Ishikawa (cell line): ENCODE measurements around the gene ABR.

ENCODE experiments used
- CEBPB ChIP-seq: IDR thresholded peaks from 2 replicates; pipeline ENCODE4 v1.6.1; 2012
- CREB1 ChIP-seq: IDR thresholded peaks from 2 replicates; pipeline ENCODE4 v1.6.1; 2012; ENCODE audit warnings: low read depth
- EGR1 ChIP-seq: IDR thresholded peaks from 2 replicates; pipeline ENCODE4 v1.6.1; 2012
- EP300 ChIP-seq: IDR thresholded peaks from 2 replicates; pipeline ENCODE4 v1.6.1; 2012; ENCODE audit warnings: borderline replicate concordance
- FOXM1 ChIP-seq: IDR thresholded peaks from 2 replicates; pipeline ENCODE4 v1.6.1; 2012; ENCODE audit warnings: low read depth, borderline replicate concordance
- NFIC ChIP-seq: IDR thresholded peaks from 2 replicates; pipeline ENCODE4 v1.6.1; 2012
- RAD21 ChIP-seq: IDR thresholded peaks from 2 replicates; pipeline ENCODE4 v1.6.1; 2012; ENCODE audit warnings: low read depth
- TAF1 ChIP-seq: IDR thresholded peaks from 2 replicates; pipeline ENCODE4 v1.6.1; 2012; ENCODE audit warnings: low read depth, mild to moderate bottlenecking
- TCF12 ChIP-seq: IDR thresholded peaks from 2 replicates; pipeline ENCODE4 v1.6.1; 2012; ENCODE audit warnings: low read depth
- TEAD4 ChIP-seq: IDR thresholded peaks from 2 replicates; pipeline ENCODE4 v1.6.1; 2012
- YY1 ChIP-seq: IDR thresholded peaks from 2 replicates; pipeline ENCODE4 v1.6.1; 2012; ENCODE audit warnings: low read depth
- ZBTB7A ChIP-seq: IDR thresholded peaks from 2 replicates; pipeline ENCODE4 v1.6.1; 2012; ENCODE audit warnings: low read depth
- TF ChIP-seq, protein P1 (sequence below): IDR thresholded peaks from 2 replicates; pipeline ENCODE4 v1.6.1; 2012
- TF ChIP-seq, protein P2 (sequence below): IDR thresholded peaks from 2 replicates; pipeline ENCODE4 v1.6.1; 2012; ENCODE audit warnings: low read depth, mild to moderate bottlenecking
- TF ChIP-seq, protein P3 (sequence below): IDR thresholded peaks from 2 replicates; pipeline ENCODE4 v1.6.1; 2012

Gene ABR

DNA sequence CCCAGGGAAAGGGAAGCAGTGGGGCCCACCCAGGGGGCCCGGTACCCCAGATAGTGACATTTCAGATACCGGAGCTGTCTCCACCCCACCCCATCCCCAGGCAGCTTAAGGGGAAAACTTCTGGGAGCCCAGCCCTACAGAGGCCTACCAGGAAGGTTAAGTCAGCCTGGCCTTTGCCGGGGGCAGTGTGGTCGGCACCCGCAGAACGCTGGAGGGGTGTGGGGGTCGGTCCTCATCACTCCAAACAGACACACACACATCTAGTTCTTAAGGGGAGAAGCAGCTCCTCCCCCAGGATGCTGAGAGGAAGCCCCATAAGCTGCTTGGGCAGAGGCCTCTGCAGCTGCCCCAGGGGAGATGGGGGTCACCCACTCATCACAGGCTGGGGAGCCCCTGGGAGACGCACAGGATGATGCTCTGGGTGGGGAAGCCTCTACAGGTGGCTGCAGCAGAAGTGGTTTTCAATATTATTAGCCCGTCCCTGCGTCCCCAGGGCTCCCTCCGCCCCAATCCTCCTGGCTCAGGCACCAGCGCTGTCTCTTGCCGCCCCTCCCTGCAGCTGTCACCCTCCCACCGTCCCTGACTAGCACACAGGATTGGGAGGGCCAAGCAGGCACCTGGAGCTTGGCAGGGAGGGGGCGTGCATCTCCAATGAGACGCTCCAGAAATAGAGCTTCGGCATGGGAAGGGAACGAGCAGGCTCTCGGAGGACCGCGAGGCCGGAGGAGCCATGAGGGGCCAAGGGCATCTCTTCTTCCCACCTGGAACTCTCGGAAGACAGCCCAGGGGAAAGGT is 1.4 kb upstream of the ABR start:
- TF ChIP-seq NFIC (no peak), TCF12 (no peak), CREB1 (no peak), YY1 (no peak), FOXM1 (no peak), TEAD4 (no peak), CEBPB (no peak), EP300 (no peak), EGR1 (no peak), TAF1 (no peak), ZBTB7A (no peak), RAD21 (no peak)
- TF ChIP-seq, protein P1, sequence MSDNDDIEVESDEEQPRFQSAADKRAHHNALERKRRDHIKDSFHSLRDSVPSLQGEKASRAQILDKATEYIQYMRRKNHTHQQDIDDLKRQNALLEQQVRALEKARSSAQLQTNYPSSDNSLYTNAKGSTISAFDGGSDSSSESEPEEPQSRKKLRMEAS: no peak
- TF ChIP-seq, protein P2, sequence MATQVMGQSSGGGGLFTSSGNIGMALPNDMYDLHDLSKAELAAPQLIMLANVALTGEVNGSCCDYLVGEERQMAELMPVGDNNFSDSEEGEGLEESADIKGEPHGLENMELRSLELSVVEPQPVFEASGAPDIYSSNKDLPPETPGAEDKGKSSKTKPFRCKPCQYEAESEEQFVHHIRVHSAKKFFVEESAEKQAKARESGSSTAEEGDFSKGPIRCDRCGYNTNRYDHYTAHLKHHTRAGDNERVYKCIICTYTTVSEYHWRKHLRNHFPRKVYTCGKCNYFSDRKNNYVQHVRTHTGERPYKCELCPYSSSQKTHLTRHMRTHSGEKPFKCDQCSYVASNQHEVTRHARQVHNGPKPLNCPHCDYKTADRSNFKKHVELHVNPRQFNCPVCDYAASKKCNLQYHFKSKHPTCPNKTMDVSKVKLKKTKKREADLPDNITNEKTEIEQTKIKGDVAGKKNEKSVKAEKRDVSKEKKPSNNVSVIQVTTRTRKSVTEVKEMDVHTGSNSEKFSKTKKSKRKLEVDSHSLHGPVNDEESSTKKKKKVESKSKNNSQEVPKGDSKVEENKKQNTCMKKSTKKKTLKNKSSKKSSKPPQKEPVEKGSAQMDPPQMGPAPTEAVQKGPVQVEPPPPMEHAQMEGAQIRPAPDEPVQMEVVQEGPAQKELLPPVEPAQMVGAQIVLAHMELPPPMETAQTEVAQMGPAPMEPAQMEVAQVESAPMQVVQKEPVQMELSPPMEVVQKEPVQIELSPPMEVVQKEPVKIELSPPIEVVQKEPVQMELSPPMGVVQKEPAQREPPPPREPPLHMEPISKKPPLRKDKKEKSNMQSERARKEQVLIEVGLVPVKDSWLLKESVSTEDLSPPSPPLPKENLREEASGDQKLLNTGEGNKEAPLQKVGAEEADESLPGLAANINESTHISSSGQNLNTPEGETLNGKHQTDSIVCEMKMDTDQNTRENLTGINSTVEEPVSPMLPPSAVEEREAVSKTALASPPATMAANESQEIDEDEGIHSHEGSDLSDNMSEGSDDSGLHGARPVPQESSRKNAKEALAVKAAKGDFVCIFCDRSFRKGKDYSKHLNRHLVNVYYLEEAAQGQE: no peak
- TF ChIP-seq, protein P3, sequence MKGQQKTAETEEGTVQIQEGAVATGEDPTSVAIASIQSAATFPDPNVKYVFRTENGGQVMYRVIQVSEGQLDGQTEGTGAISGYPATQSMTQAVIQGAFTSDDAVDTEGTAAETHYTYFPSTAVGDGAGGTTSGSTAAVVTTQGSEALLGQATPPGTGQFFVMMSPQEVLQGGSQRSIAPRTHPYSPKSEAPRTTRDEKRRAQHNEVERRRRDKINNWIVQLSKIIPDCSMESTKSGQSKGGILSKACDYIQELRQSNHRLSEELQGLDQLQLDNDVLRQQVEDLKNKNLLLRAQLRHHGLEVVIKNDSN: no peak

DNA sequence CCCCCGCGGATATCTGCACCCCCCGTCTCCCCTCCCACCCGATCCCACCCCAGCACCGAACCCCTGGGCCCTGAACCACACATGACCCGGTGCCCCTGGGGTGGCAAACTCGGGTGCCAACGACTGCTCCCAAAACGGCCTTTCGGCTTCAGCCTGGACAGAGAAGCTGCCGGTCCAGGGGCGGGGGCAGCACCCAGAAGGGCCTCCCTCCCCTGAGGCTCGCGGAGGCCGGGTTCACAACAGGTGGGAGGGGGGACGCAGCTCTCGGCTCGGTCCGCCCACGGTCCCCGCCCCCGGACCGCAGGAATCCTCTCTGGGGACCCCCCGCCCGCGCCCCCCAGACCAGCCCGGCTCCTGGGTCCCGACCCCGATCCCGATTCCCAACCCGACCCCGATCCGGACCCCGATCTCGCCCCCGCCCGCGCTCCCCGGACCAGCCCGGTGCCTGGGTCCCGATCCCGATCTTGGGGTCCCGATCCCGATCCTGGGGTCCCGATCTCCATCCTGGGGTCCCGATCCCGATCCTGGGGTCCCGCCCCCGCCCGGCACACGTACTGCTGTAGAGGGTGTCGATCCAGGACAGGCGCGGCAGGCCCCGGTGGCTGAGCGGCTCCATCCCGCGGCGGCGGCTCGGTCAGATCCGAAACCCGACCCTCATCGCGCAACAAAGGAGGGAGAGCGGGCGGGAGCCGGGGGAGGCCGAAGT is 516 bp downstream of the ABR start:
- TF ChIP-seq, protein P2: no peak
- TF ChIP-seq TEAD4 (no peak), ZBTB7A (peak; percentile 45), RAD21 (no peak)
- TF ChIP-seq, protein P1: 0 out of 2 replicates have a peak, but pooled peaks have one; percentile 13

DNA sequence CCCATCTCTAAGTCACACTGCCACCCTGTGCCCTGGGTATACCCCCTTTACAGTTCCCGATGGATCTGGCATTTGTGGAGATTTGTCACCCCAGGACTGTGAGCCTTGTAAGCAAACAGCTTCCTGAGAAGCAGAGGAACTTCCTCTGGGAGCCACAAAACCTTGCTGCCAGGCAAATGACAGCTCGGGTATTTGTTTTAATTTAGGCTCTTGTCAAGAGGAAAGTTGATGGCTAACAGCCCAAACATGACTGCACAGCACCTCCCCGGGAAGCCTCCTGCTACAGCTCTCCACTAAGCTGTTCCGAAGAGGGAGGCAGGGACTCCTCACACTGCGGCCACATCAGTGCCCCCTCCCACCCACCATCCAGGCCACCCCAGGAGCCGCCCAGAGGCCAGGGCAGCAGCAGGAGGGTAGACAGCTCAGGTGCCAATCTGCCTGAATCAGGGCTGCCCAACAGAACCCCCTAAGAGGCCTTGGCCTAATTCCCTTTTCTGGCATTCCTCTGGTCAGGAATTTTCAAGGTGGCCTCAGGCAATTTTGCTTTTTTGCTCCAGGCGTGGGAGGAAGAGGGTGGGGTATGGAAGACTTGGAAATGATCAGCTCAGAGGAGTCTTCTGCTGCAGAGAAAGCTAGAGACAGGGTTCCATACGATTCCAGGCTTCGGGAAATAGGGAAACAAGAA is 2.6 kb downstream of the ABR start:
- TF ChIP-seq YY1 (no peak), FOXM1 (no peak)

DNA sequence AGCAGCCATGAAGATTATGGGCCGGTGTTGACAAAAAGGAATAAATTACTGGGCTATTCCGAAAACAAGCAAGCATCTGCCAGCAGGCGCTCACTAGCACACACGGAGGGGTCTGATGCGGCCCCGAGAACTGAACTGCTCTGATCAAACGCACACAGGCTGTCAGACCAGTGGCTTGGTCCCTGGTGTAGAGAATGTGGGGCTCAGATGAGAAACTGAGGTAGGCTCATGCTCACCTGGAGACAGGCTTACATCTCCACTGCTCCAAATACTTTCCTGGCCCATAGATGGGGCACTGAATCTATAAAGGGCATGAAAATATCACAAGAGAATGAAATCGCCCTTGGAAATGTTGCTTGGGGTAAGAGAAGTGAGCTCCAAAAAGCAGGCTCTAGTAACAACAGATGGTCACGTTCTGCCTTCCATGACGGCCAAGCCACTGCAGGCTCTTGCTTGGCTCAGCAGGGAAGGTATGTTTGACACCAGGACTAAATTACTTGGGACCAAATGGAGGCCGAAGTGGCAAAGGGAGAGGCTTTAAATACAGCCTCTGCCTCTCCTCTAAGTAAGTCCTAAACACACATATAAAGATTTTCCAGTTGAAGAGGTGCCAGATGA is 5.4 kb downstream of the ABR start:
- no peak for TF ChIP-seq ZBTB7A
- TF ChIP-seq, protein P1: no peak
- TF ChIP-seq TCF12: no peak

DNA sequence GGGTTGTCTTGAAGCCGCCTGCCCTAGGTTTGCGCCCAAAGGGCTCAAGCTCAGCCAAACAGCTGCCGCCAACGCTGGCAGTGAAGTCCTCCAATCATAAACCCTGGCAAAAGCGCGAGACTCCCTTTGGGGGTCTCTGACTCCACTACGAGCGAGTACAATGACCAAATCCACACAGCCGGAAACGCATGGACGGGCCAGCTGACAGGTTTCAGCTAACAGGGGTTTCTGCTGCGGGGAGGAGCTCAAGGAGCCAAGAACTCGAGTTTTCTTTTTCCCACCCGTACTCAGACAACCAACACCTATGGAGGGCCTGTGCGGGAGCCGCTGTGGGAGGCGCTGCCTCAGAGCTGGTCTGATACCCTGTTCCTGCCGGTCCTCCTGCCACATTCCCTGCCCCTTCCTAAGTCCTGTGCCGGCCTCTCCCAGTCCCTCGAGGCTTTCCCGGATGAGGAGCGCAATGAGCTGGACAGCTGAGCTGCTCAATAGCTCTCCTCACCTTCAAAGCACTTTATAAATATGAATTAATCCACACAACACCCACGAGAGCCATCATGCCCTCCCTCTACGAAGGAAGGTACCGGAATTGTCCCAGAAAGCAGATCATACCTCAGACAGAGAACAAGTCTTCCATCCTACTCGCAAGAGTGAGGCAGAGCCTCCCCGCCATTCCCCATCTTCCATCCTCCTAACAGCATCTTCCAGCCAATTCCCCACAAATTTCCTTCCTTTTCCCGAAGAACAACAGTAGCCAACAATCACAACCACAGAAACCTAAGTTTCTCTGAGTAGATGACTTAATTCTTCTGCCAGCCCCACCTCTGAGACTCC is 6.1 kb downstream of the ABR start:
- TF ChIP-seq ZBTB7A (no peak), NFIC (no peak), RAD21 (no peak), EP300 (no peak), TCF12 (no peak), CEBPB (no peak), TEAD4 (no peak), EGR1 (no peak), TAF1 (no peak), FOXM1 (no peak)
- TF ChIP-seq, protein P2: no peak
- TF ChIP-seq, protein P3: no peak
- TF ChIP-seq, protein P1: no peak
